HG02623 (cell line): ENCODE data around the gene POLD1.

Experiments used
- ATAC-seq: cut with Tn5 transposase; IDR thresholded peaks from one replicate; pipeline ENCODE4 v1.9.1; 2021; ENCODE audit warnings: moderate library complexity; ENCODE audit not compliant: unreplicated experiment

The POLD1 gene

DNA sequence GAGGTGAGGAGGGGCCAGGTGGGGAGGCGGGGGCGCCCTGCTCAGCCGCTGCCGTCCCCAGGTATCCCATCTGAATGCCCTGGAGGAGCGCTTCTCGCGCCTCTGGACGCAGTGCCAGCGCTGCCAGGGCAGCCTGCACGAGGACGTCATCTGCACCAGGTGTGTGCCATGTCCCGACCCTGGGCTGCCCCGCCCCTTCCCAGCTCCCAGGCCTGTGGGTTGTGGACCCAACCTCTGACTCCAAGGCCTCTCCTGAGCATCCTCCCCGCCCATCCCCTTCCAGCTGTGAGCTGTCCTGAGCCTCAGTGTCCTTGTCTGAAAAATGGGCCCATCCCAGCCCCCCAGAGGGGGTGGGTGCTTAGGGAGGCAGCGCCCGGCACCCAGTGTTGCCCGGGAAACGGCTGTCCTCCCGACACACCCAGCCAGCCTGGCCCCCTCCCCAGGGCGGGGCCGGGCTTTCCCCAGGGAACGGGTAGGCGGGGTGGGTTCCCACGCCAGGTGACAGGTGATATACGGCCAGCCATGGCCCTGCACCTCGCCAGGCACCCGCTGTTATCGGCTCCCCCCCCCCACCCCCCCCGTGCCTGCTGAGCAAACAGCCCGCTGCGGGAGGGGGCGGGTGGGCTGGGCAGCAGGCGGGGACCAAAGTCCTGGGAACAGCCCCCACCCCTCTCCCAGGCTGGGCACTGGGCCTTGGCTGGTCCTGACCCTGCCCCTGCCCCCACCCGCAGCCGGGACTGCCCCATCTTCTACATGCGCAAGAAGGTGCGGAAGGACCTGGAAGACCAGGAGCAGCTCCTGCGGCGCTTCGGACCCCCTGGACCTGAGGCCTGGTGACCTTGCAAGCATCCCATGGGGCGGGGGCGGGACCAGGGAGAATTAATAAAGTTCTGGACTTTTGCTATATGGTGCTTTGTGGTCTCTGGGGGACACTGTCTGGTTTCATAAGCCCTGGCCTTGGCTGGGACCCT is 33.2 kb downstream of the POLD1 start:
- ATAC-seq, result no peak

DNA sequence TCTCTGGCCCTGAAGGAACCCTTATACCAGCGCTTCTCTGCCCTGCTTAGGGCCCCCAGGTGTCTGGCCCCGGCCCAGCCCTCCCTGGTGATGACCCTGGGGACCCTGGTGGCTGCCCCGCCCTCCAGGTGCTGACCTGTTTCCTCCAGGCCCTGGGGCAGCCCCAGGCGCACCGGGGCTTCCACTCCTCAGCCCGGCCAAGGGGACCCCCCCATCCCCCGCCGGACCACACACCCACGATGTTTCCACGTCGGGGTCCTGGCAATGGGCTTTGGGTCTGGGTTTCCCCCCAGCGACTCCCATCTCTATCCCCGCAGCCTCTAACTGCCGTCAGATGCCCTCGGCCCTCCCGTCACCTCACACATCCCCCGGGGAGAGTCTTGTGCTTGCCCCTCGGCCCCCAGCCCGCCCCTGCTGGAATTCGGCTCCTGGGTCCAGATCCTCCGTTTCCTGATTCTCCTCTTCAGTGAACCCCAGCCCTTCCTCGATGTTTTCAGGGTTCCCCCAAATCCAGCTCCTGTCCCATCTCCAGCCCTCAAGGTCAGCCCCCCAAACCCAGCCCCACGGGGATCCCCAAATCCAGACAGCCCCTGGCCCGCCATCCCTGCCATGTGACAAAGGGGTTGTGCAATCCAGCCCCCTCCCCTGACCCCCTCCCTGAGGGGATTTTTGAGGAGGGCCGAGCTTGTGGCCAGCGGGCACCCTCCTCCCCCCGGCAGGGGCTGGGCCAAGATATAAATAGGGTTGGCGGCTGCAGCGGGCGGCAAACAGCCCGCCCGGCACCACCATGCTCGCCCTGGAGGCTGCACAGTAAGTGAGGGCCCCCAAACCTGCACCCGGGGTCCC is 34.3 kb downstream of the POLD1 start, which contains the start of gene SPIB:
TSS of gene SPIB (plus strand) at position 763 of the 846 bp plus-strand sequence. CDS start at position 788, 25 bp downstream.
- no peak for ATAC-seq

DNA sequence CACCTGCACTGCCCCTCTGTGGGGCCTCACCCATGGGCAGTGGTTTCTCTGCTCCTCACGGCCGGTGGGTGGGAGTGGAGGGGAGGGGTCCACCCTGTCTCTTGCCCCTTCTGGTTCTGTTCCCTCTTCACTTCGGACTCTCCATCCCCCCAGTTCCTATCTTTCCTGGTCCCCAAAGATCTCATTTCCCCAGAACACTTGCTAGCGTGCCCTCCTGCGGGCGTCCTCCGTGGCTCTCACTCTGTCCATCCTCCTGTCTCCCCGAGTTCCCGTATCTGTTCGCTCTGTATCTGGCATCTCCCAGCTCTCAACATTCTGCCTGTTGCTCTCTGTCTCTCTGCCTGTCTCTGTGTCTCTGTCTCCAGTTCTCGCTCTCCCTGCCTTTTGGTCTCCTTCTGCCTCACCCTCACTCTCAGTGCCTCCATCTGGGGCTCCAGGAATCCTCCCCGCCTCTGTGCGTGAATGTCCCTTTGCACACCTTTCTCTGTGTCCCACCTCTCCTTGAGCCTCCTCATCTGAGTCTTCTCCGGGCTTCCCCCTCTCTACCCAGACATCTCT is 35.0 kb downstream of the POLD1 start:
- ATAC-seq, result no peak

DNA sequence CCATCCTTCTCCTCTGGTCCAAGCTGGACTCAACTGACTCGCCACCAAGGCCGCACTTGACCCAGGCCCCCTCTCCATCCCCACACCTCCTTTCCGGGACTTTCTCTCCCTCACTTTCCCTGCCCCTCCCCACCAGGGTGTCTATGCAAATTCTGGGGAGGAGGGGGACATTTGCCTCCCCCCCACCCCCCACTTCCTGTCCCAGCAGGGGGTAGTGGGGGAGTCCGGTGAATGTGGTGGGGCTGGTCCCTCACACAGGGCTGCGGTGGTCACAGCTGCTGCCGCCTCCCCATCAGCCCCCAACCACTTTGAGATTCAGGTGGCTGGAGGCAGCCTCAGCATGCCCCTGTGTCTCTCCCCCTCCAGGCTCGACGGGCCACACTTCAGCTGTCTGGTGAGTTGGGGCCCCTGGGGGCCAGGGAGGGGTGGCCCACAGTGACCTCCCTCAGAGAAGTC is 35.5 kb downstream of the POLD1 start:
- ATAC-seq, result no peak

DNA sequence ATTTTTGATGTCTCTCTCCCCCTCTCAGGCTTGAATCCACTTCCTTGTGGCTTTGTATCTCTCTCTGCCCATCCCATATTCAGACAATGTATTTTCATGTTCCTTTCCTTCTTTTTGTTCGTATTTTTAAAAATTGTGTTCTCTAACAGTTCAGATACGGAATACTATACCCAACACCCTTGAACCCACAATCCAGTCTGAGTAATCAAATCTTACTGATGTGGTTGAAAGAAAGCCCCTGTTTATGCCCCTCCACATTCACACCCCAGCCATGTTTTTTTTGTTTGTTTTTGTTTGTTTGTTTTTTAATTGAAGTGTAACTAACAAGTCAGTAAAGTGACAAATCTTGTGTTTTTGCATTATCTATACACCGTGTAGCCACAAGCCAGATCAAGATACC is 36.0 kb downstream of the POLD1 start:
- ATAC-seq, result no peak

DNA sequence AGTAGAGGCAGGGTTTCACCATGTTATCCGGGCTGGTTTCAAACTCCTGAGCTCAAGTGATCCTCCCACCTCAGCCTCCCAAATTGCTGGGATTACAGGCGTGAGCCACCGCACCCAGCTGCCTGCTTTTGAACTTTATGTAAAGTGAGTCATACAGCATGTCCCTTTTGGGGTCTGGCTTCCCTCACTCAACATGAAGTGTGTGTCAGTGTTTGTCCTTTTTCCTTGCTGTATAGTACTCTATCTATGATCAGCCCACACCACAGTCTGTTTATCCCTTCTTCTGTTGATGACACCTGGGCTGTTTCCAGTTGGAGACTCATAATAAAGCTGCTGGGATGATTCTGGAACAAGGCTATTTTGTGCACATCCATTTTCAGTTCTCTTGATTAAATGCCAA is 36.7 kb downstream of the POLD1 start:
- no peak for ATAC-seq

DNA sequence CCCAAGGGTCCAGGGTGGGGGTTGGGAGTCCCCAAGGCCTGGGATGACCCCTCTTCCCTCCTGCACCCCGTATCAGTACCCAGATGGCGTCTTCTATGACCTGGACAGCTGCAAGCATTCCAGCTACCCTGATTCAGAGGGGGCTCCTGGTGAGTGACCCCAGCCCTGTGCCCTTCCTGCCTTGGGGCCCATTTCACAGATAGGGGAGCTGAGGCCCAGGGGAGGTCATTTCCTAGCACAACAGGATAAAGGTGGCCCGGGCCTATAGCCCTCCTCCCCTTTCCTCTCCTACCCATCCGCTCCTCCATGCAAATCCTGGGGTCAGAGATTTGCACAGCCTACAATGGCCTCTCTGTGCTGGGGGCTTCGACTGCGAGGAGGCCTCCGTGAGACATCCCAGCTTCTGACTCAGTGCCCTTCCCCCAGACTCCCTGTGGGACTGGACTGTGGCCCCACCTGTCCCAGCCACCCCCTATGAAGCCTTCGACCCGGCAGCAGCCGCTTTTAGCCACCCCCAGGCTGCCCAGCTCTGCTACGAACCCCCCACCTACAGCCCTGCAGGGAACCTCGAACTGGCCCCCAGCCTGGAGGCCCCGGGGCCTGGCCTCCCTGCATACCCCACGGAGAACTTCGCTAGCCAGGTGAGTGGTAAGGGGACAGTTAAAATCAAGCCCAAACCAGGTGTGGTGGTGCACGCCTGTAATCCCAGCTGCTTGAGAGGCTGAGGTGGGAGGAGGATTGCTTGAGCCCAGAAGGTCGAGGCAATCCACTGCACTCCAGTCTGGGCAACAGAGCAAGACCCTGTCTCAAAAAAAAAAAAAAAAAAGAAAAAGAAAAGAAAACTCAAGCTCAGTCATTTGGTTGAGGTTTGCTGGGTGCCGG is 38.5 kb downstream of the POLD1 start:
- no peak for ATAC-seq

DNA sequence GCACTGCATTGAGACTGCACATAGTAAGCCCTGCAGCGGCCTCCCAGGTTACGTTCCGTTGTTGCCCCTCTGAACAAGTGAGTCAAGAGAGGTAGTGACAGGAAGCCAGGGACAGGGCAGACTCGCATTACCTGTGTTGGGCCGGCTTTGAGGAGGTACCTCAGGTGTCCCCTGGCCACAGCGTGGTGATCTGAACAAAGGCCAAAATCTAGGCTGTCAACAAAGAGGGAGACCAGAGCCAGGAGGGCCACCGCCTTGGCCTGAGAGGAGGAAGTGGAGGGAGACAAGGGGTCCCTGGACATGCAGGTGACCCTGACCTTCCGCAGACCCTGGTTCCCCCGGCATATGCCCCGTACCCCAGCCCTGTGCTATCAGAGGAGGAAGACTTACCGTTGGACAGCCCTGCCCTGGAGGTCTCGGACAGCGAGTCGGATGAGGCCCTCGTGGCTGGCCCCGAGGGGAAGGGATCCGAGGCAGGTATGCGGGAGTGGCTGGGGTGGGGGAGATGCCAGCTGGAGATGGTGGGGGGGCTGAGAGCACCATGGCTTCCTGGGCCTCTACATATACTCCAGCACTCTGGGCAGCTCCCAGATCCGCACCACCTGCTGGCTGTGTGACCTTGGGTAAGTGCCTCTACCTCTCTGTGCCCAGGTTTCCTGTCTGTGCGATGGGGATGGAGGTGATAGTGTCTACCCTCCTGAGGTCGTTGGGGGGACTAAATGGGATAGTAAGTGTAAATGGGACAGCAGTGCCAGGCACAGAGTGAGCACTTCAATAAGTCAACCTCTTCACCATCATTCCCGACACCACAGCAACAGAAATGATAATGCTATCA is 39.3 kb downstream of the POLD1 start:
- no peak for ATAC-seq

DNA sequence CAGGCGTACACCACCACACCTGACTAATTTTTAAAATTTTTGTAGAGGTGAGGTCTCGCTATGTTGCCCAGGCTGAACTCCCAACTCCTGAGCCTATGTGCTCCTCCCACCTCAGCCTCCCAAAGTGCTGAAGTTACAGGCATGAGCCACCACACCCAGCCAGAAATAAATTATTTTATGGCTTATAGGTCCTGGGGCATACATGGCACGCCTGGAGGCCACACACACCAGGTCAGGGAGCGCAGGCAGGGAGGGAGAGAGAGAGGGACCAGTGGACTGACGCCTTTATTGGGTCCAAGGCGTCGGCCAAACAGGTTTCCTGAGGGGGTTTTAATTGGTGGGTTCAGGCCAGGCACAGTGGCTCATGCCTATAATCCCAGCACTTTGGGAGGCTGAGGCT is 41.4 kb downstream of the POLD1 start:
- ATAC-seq, result no peak

DNA sequence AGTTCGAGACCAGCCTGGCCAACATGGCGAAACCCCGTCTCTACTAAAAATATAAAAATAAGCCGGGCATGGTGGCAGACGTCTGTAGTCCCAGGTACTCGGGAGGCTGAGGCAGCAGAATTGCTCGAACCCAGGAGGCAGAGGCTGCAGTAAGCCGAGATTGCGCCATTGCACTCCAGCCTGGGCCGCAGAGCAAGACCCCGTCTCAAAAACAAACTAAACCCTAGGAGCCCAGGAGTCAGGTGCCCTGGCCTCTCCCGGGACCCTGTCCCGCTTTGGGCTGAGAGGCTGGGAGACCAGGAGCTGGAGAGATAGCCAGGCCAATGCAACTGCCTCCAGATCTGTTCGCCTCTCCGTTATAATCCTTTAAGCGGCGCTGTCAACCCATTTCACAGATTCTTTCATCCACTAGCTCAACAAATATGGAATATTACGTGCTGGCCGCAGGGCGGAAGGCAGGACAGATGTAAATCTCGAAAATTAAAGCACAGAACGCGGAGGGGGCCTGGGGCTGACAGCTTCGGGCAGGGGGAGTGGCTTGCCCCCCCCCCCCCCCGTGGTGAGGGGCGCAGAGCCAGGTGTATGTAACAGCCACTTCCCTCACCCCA is 43.3 kb downstream of the POLD1 start:
- ATAC-seq, result no peak

DNA sequence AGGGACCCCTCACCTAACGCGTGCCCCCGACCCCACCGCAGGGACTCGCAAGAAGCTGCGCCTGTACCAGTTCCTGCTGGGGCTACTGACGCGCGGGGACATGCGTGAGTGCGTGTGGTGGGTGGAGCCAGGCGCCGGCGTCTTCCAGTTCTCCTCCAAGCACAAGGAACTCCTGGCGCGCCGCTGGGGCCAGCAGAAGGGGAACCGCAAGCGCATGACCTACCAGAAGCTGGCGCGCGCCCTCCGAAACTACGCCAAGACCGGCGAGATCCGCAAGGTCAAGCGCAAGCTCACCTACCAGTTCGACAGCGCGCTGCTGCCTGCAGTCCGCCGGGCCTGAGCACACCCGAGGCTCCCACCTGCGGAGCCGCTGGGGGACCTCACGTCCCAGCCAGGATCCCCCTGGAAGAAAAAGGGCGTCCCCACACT is 43.9 kb downstream of the POLD1 start:
- no peak for ATAC-seq

DNA sequence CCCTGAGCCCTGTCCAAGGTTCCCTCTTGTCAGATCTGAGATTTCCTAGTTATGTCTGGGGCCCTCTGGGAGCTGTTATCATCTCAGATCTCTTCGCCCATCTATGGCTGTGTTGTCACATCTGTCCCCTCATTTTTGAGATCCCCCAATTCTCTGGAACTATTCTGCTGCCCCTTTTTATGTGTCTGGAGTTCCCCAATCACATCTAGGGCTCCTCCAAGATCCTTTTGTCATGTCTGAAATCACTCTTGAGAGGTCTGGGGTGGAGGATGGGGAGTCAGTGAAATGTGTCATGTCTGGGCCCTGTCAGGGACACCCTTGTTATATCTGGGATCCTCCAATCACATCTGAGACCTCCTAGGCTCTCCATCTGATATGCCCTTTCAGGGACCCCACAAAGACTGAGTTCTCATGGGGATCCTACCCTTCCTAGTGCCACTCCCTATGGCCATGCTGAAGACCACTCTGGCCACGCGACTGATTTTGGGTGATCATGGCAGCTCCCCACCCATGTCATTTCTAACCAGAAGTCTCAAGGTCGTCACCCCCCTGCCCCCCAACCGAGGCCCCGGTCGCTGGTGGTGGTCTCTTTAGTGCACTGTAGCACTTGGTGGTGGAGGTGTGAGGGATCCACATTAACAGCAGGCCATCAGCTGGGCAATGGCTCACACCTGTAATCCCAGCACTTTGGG is 44.8 kb downstream of the POLD1 start:
- no peak for ATAC-seq

DNA sequence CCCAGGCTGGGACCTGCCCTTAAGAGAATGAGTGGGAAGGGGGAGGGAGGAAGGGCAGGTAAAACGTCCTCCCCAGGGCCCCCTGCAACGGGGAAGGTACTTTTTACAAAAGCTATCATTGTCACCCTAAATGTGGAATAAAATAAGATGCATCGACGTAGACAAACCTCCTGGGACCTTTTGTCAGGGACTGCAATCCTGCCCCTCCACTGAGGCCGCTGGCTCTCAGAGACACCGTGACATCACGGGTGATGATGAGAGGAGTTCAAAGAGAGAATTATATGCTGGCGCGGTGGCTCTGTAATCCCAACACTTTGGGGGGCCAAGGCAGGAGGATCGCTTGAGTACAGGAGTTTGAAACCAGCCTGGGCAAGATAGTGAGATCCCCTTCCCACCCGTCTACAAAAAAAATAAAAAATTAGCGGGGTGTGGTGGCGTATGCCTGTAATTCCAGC is 46.8 kb downstream of the POLD1 start:
- ATAC-seq, result no peak

DNA sequence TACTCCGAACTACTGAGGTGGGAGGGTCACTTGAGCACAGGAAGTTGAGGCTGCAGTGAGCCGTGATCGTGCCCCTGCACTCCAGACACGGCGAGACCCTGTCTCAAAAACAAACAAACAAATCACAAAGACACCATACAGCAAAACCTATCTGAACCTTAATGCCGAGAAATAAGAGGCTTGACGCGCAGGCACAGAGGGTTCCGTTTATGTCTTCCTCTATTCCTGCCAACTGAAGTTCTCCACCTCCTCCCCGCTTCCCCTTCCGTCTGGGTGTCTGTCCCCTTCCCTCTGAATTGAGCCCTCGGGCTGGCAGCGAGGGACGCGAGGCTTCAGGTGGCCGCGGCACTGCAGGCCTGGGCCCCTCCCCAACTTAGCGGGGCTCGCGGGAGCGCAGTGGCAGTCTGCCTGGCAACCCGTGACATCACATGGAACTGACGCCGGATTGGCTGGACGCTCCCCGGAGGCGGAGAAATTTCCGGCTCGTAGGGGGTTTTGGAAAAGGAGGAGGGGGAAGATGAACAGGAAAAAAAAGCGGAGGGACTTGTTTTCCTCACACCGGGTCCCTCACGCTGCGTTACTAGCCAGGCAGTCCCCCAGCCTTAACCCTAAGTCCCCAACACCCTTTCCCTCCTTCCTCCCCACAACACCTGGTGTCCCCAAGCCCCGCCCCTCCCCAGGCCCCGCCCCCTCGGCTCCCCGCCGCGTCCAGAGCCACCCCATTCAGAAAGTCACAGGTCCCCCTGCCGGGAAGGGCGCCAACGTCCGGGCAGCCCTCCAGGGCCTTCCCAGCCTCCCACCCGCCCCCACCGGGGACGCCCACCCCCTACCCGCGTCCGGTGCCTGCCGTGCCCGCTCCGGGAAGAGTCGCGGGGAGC is 47.4 kb downstream of the POLD1 start:
- ATAC-seq, result peak; percentile 84

DNA sequence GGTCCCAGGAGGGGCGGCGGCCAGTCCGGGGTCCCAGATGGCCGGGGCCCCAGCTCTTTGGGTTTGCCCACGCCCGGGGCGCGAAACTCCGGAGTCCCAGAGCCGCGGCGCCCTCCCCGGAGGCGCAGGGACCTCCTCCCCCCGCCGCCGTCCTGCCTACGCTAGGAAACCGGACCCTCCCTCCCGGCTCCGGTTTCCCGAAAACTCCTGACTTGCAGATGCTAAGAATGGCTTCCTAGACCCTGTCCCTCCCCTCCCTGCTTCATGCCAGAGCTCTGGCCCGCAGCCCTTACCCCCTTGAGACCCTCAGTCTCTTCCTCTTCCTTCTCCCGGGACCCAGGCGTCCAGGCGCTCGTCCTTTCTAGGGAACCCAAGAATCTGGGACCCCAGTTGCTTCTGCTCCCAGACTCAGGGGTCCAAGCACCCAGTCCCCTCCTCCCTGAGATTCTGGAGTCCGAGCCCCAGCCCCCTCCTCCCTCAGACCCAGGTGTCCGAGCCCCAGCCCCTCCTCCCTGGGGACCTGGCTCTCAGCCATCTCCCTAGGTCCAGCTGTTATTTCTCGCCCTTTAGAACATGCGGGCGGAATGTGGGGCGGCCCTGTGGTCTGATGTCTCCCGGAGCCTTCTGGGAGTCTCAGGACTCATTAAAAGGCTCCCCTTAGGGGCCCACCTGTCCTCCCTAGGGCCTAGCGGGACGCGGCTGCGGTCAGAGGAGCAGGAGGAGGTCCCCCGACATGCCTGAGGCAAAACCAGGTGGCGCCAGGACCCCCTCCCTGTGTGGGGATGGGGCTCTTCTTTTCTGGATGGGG is 48.3 kb downstream of the POLD1 start, which contains the start of gene MYBPC2:
TSS of gene MYBPC2 (plus strand) at position 672 of the 808 bp plus-strand sequence. CDS start at position 734, 62 bp downstream.
- ATAC-seq, result no peak
